NCI-H524 (cell line): ENCODE results near the gene PYROXD2.

Source experiments
- DNase-seq, 2 experiments: peaks; one replicate each; lab custom pipeline; 2025; lab: John Stamatoyannopoulos, UW

Gene PYROXD2

GRCh38 chr10:98414578-98414931 is 427 bp downstream of the PYROXD2 start:
- no peak for DNase-seq

DNA sequence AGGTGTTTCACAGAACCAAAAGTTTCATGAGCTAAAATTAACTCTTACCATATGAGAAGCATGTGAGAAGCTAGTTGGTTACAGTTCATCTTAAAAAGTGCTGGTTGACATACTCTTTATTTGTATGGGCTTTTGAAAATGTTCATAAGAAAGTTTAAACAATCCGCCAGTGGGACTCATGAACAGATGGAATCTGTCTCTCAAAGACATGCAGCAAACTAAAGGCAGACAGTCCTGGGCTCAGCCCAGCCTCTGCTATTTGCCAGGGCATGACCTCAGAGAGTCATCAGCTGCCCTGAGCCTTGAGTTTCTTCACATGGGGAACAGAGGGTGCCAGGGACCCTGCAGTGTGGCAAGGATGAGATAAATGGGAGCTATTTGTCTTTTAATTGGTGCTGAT is 3.2 kb downstream of the PYROXD2 start:
- DNase-seq, result no peak

- no peak for DNase-seq
Observed at GRCh38 chr10:98411166-98411565, 3.8 kb downstream of the PYROXD2 start.

GRCh38 chr10:98410759-98411158 is 4.2 kb downstream of the PYROXD2 start:
- no peak for DNase-seq

- no peak for DNase-seq
Observed at GRCh38 chr10:98410135-98410743, 4.7 kb downstream of the PYROXD2 start.

GRCh38 chr10:98408799-98409198 is 6.2 kb downstream of the PYROXD2 start:
- no peak for DNase-seq

DNA sequence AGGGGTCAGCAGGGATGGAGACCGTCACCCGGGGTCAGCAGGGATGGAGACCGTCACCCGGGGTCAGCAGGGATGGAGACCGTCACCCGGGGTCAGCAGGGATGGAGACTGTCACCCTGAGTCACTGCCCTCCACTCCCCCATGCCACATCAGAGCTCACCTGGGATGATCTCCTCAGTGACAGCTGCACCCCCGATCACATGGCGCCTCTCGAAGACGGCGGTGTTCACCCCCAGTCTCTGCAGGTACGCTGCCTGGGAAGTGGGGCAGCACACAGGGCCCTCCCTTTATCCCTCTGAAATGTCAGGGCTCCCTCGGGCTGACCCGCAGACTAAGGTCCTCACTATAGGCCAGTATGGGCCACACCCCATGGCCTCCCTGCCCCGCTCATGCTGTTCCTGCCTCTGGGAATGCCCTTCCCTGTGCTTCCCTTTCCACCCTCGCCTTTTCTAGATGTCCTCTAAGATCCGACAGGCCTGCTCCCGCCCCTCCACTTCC is 7.2 kb downstream of the PYROXD2 start:
- no peak for DNase-seq

- no peak for DNase-seq
Observed at GRCh38 chr10:98407017-98407743, 7.8 kb downstream of the PYROXD2 start.

DNA sequence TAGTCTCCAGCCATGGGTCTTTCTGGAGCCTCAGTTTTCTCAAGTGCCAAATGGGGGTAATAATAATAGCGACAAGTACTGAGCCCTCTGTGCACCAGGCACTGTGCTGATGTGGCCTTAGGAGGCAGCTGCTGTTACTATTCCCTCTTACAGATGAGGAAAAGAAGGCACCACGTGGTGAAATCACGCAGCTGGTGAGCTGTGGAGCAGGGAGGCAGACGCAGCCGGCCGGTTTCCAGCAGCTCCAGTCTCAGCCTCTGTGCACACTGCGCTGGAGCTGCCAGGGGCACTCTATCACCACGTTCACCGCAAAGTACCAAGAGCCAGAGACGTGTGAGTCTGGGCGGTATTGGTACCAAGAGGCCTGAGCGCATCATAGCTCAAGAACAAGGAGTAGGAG is 9.6 kb downstream of the PYROXD2 start:
- no peak for DNase-seq

DNA sequence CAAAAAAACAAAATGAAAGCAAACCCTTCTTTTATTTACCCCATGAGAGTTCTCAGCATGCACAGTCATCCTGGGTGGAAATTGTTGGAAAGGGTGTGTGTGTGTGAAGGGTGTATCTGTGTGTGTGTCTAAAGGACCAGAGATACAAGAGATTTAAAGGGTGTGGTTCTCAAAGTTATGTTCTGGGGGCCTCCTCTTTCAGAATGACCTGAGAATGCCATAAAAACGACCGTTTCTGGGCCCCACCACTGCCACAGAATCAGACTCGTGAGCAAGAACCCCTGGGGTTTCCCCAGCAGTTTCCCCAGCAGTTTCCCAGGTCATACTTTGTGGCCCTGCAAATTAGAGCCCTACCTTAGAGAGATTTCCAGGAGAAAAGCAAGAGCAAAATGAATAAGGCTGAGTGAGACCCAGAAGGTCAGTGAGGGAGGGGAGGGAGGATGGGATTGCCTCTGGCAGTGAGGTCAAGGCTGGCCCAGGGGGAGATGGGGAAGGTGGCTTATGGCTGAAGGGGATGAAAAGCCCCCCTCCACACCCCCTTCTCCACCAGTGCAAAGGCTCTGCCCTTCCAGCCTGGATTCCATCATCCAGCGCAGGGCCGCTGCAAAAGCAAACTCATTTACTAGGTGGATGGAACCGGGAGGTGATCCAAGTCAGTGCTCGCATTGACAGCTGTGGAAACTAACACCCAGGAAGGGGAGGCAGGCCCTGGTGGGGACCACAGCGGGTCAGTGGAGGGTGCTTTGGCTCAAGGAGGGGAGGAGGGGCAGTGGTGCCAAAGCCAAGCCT is 10.2 kb downstream of the PYROXD2 start:
- no peak for DNase-seq

DNA sequence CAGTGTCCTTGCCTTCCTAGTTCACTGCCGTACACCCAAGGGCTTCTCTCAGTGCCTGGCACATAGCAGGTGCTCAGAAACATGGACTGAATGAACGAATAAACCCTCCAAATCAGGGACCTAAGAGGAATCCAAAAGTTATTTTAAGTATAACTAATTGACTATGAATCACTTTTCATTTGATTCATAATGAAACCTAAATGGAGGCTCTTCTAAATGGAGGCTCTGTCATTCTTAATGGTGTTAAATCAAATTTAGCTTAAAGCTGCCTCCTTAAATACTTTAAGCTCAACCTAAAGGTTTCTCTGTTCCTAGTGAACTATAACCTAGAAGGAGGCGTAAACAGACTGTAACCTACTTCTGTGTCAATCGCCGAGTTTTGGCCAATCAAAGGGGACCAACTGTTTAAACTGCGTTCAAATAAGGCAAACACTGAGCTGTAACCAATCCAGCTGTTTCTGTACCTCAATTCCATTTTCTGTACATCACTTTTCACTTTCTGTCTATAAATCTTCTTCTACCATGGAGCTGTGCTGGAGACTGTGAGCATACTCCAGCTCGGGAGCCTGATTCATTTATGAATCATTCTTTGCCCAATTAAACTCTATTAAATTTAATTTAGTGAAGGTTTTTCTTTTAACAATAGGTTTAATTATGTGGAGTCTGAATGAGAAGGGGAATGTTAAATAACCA is 11.0 kb downstream of the PYROXD2 start:
- no peak for DNase-seq

DNA sequence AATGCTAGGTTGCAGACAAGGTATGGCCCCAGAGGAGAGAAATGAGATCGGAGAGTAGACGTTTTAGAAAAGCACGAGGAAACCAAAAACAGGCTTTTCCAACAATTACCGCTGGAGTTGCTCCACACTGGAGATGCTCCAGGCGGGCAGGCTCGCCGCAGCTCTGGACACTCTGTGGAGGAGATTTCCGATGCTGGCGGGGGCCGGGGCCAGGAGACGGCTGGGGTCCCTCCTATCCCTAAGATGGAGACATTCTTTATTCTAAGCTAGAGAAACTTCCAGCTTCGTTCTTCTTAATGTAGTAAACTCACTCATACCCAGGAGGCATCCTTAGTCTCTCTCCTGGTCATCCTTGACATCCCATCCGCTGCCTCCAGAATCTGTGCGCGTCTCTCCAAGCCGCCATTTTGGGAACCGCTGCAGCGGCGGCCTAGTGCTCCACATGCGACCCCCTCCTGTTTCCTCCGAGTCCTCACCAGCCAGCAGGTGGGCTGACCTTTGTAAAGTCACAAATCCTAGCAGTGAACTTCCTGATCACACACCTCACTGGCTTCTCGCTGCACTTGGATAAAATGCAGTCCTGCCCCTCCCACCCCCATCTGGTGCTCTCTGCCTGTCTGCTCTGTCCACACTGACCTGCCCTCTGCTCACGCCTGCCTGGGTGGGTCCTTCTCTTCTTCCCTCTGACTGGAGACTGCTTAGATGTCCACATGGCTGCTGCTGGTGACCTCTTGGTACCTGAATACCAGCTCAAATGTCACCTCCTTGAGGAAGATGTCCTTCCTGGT is 11.9 kb downstream of the PYROXD2 start:
- no peak for DNase-seq

- DNase-seq, result no peak
Observed at GRCh38 chr10:98402478-98402877, 12.5 kb downstream of the PYROXD2 start.

GRCh38 chr10:98400482-98400881 is 14.5 kb downstream of the PYROXD2 start:
- no peak for DNase-seq

GRCh38 chr10:98399784-98400183 is 15.2 kb downstream of the PYROXD2 start:
- no peak for DNase-seq

GRCh38 chr10:98397089-98397600 is 17.8 kb downstream of the PYROXD2 start:
- no peak for DNase-seq

GRCh38 chr10:98396096-98397063 is 18.6 kb downstream of the PYROXD2 start:
- no peak for DNase-seq

DNA sequence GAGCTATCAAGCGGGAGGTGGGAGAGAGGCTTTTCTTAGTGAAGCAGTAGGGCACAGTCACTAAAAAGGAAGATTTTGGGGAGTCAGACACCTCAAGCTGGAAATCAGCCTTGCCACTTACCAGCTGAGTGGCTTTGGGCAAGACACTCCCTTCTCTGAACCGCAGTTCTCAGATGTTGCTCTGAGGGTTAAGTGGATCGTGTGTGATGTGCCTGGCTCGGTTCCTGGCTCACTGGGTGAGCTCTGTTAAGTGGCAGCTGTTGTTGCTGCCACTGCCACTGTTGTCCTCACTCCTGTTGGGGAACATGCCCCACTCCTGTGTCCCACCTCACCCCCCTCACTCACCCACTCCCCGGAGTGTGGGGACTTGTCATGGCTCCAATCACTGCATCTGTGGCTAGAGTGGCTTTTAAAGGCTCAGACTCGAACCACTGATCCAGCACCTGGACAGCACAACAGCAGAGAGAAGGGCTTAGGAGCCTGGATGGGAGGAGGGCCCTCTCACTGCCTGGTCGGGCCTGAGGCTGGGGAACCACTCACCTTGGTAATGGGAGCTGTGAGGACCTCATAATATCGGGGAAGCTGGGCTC is 20.0 kb downstream of the PYROXD2 start:
- no peak for DNase-seq

DNA sequence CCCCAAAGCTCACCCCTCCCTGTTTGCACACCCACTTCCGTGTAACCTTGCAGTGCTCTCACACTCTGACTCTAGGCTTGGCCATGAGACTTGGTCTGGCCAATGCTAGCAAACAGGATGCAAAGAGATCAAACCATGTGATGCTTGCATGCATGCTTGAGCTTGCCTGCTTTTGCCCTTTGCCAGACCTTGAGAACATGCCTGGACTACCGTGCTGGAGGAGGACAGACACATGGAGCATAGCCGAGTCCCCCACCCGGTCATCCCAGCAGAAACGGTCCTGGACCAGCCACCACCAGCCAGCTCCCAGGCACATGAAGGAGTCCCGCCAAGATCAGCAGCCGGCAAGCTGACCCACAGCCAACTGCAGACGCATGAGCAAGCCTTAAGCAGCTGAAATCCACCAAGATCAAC is 23.4 kb downstream of the PYROXD2 start:
- no peak for DNase-seq

GRCh38 chr10:98391065-98391464 is 23.9 kb downstream of the PYROXD2 start:
- no peak for DNase-seq
